ENCODE data around the gene KRTCAP2.
A peak's percentile ranks its signal among the peaks of the same experiment; 100 is the strongest.

GRCh38 chr1:155120253-155120652 lies 52.9 kb downstream of the KRTCAP2 start:
- TF ChIP-seq CTCF (IDR thresholded peaks at IDR 0.05) (no peak), POLR2A (IDR thresholded peaks at IDR 0.05) (peak; percentile 45)

Measured in prostate gland (tissue), 2 donors.